K562 (cell line): ENCODE measurements around the gene TGFBR1. TPM values are rescaled to one million over a fixed set of nuclear protein-coding genes. Genes with fewer than 3 reads are reported as not detected.

Experiments
- CEBPB ChIP-seq: fragments of 450-650 bp; IDR thresholded peaks from 2 replicates; pipeline ENCODE4 v1.6.1; 2016; ENCODE audit warnings: missing genetic modification characterization, missing compliant biosample characterization
- CTBP1 ChIP-seq: fragments of 450-650 bp; IDR thresholded peaks from 2 replicates; pipeline ENCODE4 v1.6.1; 2016; ENCODE audit warnings: borderline replicate concordance
- ELF1 ChIP-seq: fragments of 200-800 bp; sonication (Bioruptor generic); IDR thresholded peaks from 2 replicates; pipeline ENCODE4 v1.6.1; 2016; ENCODE audit warnings: missing genetic modification characterization, missing compliant biosample characterization
- ESRRA ChIP-seq: fragments of 450-650 bp; IDR thresholded peaks from 2 replicates; pipeline ENCODE4 v1.6.1; 2014; ENCODE audit warnings: low read depth, mild to moderate bottlenecking, moderate library complexity, borderline replicate concordance
- ETV5 ChIP-seq: sonication (generic); formaldehyde crosslinking; IDR thresholded peaks from 2 replicates; pipeline ENCODE4 v1.4.0; 2020; ENCODE audit warnings: low read depth, mild to moderate bottlenecking, missing genetic modification reagents
- KAT8 ChIP-seq: fragments of 450-650 bp; IDR thresholded peaks from 2 replicates; pipeline ENCODE4 v1.6.1; 2016; ENCODE audit warnings: low read depth, mild to moderate bottlenecking
- L3MBTL2 ChIP-seq: fragments of 450-650 bp; IDR thresholded peaks from 2 replicates; pipeline ENCODE4 v1.6.1; 2016; ENCODE audit warnings: mild to moderate bottlenecking, moderate library complexity
- MAZ ChIP-seq, 2 experiments: fragments of 450-650 bp in 1 of 2; sonication (generic) in 1 of 2; formaldehyde crosslinking; IDR thresholded peaks in 1 of 2; conservative IDR thresholded peaks in 1 of 2; 2 replicates each; pipeline versions ENCODE4 v1.4.0 to v1.5.0; 2020; ENCODE audit warnings: mild to moderate bottlenecking in 1 of 2, missing genetic modification reagents in 1 of 2
- MEF2D ChIP-seq: conservative IDR thresholded peaks from 2 replicates; pipeline ENCODE4 v1.6.1; 2016; ENCODE audit warnings: low read depth, missing genetic modification characterization, missing compliant biosample characterization
- NR3C1 ChIP-seq: sonication (generic); formaldehyde crosslinking; IDR thresholded peaks from 2 replicates; pipeline ENCODE4 v1.8.1; 2022; ENCODE audit warnings: missing genetic modification reagents
- OTX1 ChIP-seq: fragments of 450-650 bp; formaldehyde crosslinking; IDR thresholded peaks from 2 replicates; pipeline ENCODE4 v1.4.0; 2022; ENCODE audit warnings: mild to moderate bottlenecking
- PYGO2 ChIP-seq: fragments of 450-650 bp; IDR thresholded peaks from 2 replicates; pipeline ENCODE4 v1.6.1; 2016; ENCODE audit warnings: mild to moderate bottlenecking, missing genetic modification characterization, moderate library complexity, missing compliant biosample characterization
- TAF7 ChIP-seq: fragments of 450-650 bp; IDR thresholded peaks from 2 replicates; pipeline ENCODE4 v1.6.1; 2016; ENCODE audit warnings: missing genetic modification characterization, missing compliant biosample characterization
- TEAD1 ChIP-seq, 2 experiments: fragments of 450-650 bp in 1 of 2; sonication (generic) in 1 of 2; formaldehyde crosslinking; IDR thresholded peaks; 2 replicates each; pipeline versions ENCODE4 v1.4.0 to v1.8.0; 2020 to 2022; ENCODE audit warnings: mild to moderate bottlenecking in 2 of 2, missing genetic modification reagents in 1 of 2
- ZNF75A ChIP-seq: fragments of 450-650 bp; formaldehyde crosslinking; IDR thresholded peaks from 2 replicates; pipeline ENCODE4 v1.4.0; 2020; ENCODE audit warnings: mild to moderate bottlenecking
- ZNF766 ChIP-seq: fragments of 200-800 bp; sonication (Bioruptor generic); conservative IDR thresholded peaks from 2 replicates; pipeline ENCODE4 v1.6.1; 2016; ENCODE audit warnings: missing genetic modification characterization, missing compliant biosample characterization
- polyA plus RNA-seq, 8 experiments: library from polyadenylated mRNA; depleted of rRNA in 4 of 8; stranded (reverse) in 5 of 8; unstranded in 3 of 8; fragments of >200 nt; fragmentation: Nextera tagmentation in 2 of 8; fragmentation: Illumina TruSeq in 1 of 8; extraction: Ambion mirVana in 2 of 8; extraction: Trizol in 1 of 8; gene quantifications; 2 replicates each; pipeline versions ENCODE4 v1.2.1 to v1.2.3, GENCODE V29; 2011 to 2014; ENCODE audit warnings: inconsistent platforms in 1 of 8, missing spikeins in 1 of 8
- total RNA-seq, 7 experiments: library from RNA; depleted of rRNA in 6 of 7; stranded (reverse); fragments of >200 nt in 6 of 7; fragmentation: Illumina TruSeq in 2 of 7; extraction: Trizol in 2 of 7; gene quantifications; 2 replicates each; pipeline versions ENCODE4 v1.2.1 to v1.2.3, GENCODE V29; 2011 to 2021; ENCODE audit warnings: low replicate concordance in 1 of 7
- TF ChIP-seq, protein P1 (sequence below), 3 experiments: fragments of 200-800 bp in 1 of 3; sonication (Bioruptor generic) in 1 of 3; sonication (generic) in 1 of 3; formaldehyde crosslinking in 1 of 3; IDR thresholded peaks; 2 replicates each; pipeline versions ENCODE4 v1.6.1 to v1.8.0; 2016 to 2022; ENCODE audit warnings: mild to moderate bottlenecking in 2 of 3, missing compliant biosample characterization in 2 of 3, missing genetic modification characterization in 2 of 3, missing genetic modification reagents in 1 of 3
- TF ChIP-seq, protein P2 (sequence below), 2 experiments: IDR thresholded peaks; 2 replicates each; pipeline ENCODE4 v1.6.1; 2011; ENCODE audit warnings: borderline replicate concordance in 1 of 2, control low read depth in 1 of 2, low read depth in 1 of 2, low read length in 1 of 2, mild to moderate bottlenecking in 1 of 2, mixed read lengths in 1 of 2, moderate library complexity in 1 of 2; ENCODE audit not compliant: insufficient read depth in 1 of 2, insufficient read length in 1 of 2, poor library complexity in 1 of 2, severe bottlenecking in 1 of 2; ENCODE audit errors: extremely low read depth in 1 of 2
- TF ChIP-seq, protein P3 (sequence below): fragments of 450-650 bp; IDR thresholded peaks from 2 replicates; pipeline ENCODE4 v1.6.1; 2017; ENCODE audit warnings: antibody characterized with exemption, mild to moderate bottlenecking

The TGFBR1 gene
- total and polyA plus RNA-seq, 9 of the 15 experiments (the other 6 are each of a cell fraction or from before 2014, with no cell fraction given): 15.5 to 62.4 (median 42.7) TPM

DNA sequence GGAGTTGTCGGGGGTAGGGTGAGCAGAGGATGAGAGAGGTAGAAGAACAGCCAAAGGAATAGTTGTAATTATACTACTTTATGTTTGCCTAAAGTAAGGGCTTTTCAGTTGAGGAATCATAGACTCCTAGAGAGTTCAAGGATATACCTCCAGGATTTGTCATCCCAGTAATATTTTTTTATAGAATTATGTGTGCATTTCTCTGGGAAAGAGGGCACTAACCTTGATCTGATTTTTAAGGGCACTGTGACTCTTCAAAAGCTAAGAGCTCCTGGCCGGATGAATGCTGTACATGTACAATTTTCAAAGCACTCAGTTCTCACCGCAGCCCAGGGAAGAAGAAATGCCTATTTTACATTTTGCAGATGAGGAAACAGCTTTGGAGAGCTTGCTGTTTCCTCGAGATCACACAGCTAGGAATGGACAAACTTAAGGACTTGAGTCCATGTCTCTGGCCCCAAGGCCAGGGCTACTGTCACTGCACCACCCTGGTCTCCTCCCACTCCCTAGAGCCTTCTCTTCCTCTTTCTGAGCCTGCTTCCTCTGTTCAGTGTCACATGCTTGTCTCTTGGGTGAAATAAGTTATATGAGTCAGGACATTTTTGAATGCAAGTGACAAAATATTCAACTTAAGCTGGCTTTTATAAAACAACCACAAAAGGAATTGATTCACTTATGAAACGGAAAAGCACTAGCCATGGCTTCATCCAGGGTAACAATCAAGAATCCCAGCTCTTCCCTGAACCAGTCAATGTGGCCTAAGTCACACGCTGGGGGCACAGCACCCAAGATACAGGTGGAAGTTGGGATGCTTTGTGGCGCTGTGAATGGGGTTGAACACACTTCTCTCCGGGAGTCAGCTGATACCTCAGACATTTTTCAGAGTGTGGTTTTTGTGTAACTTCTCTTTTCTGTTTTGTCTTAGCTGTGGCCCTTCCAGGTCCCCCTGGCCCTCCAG, 45.7 kb upstream of the TGFBR1 start (continued):
- TF ChIP-seq ZNF75A (CRISPR knock-in tag): peak; percentile 18; the same call in 1 of the 2 replicates
- TF ChIP-seq MEF2D (tag): 0 out of 2 replicates have a peak, but pooled peaks have one; percentile 43
- no peak for TF ChIP-seq NR3C1 (CRISPR knock-in tag)
- peak; percentile 42; the same call in 1 of the 2 replicates for TF ChIP-seq PYGO2 (tag)
- TF ChIP-seq KAT8: no peak
- TF ChIP-seq MAZ (CRISPR knock-in tag; conservative IDR thresholded peaks at IDR 0.05 in 1 of 2, IDR thresholded peaks at IDR 0.05 in 1 of 2): peak; percentile 24 to 69; a peak in 2 of 4 replicates
- TF ChIP-seq OTX1 (CRISPR knock-in tag): 0 out of 2 replicates have a peak, but pooled peaks have one; percentile 32
- TF ChIP-seq L3MBTL2: peak; percentile 91
- TF ChIP-seq, protein P1, sequence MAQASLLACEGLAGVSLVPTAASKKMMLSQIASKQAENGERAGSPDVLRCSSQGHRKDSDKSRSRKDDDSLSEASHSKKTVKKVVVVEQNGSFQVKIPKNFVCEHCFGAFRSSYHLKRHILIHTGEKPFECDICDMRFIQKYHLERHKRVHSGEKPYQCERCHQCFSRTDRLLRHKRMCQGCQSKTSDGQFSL (CRISPR knock-in tag; IDR thresholded peaks at IDR 0.05): no peak
- TF ChIP-seq, protein P1 (tag; IDR thresholded peaks at IDR 0.05): no peak
- 0 out of 4 replicates have a peak, but pooled peaks of 1 of the 2 experiments have one; percentile 16 for TF ChIP-seq TEAD1 (CRISPR knock-in tag; IDR thresholded peaks at IDR 0.05)
- 0 out of 2 replicates have a peak, but pooled peaks have one; percentile 32 for TF ChIP-seq CTBP1
- no peak for TF ChIP-seq CEBPB (tag)
- 0 out of 2 replicates have a peak, but pooled peaks have one; percentile 5 for TF ChIP-seq TAF7 (tag)
- peak; percentile 81; the same call in 1 of the 2 replicates for TF ChIP-seq ZNF766 (CRISPR knock-in tag)
- TF ChIP-seq ELF1 (tag): peak; percentile 57
- TF ChIP-seq ESRRA: no peak
- TF ChIP-seq, protein P2, sequence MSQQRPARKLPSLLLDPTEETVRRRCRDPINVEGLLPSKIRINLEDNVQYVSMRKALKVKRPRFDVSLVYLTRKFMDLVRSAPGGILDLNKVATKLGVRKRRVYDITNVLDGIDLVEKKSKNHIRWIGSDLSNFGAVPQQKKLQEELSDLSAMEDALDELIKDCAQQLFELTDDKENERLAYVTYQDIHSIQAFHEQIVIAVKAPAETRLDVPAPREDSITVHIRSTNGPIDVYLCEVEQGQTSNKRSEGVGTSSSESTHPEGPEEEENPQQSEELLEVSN (IDR thresholded peaks at IDR 0.05; ENCODE audit: borderline replicate concordance in 1 of 2, extremely low read depth in 1 of 2, insufficient read depth in 1 of 2, insufficient read length in 1 of 2, low read depth in 1 of 2, low read length in 1 of 2, poor library complexity in 1 of 2, severe bottlenecking in 1 of 2): peak in 1 of 2 experiments; percentile 30
- peak; percentile 70; the same call in 1 of the 2 replicates for TF ChIP-seq ETV5 (CRISPR knock-in tag)
- TF ChIP-seq, protein P3, sequence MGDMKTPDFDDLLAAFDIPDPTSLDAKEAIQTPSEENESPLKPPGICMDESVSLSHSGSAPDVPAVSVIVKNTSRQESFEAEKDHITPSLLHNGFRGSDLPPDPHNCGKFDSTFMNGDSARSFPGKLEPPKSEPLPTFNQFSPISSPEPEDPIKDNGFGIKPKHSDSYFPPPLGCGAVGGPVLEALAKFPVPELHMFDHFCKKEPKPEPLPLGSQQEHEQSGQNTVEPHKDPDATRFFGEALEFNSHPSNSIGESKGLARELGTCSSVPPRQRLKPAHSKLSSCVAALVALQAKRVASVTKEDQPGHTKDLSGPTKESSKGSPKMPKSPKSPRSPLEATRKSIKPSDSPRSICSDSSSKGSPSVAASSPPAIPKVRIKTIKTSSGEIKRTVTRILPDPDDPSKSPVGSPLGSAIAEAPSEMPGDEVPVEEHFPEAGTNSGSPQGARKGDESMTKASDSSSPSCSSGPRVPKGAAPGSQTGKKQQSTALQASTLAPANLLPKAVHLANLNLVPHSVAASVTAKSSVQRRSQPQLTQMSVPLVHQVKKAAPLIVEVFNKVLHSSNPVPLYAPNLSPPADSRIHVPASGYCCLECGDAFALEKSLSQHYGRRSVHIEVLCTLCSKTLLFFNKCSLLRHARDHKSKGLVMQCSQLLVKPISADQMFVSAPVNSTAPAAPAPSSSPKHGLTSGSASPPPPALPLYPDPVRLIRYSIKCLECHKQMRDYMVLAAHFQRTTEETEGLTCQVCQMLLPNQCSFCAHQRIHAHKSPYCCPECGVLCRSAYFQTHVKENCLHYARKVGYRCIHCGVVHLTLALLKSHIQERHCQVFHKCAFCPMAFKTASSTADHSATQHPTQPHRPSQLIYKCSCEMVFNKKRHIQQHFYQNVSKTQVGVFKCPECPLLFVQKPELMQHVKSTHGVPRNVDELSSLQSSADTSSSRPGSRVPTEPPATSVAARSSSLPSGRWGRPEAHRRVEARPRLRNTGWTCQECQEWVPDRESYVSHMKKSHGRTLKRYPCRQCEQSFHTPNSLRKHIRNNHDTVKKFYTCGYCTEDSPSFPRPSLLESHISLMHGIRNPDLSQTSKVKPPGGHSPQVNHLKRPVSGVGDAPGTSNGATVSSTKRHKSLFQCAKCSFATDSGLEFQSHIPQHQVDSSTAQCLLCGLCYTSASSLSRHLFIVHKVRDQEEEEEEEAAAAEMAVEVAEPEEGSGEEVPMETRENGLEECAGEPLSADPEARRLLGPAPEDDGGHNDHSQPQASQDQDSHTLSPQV: peak; percentile 89; the same call in 1 of the 2 replicates
